H9 (cell line): ENCODE results near the gene LRP5. TPM values are rescaled to one million over a fixed set of nuclear protein-coding genes. Genes with fewer than 3 reads are reported as not detected.
A peak's percentile ranks its signal among the peaks of the same experiment; 100 is the strongest.

ENCODE experiments used
- DNase-seq: peaks from one replicate; pipeline ENCODE4 v3.0.0-alpha.2; 2017
- H2AFZ ChIP-seq: one replicate; pipeline ENCODE4 v1.6.1; 2013; ENCODE audit warnings: mild to moderate bottlenecking, low read length, control low read depth, moderate library complexity
- H2AK5ac ChIP-seq: 2 replicates; pipeline ENCODE4 v1.6.1; 2013; ENCODE audit warnings: low read length, control low read depth, mixed read lengths; ENCODE audit not compliant: insufficient read length
- H2BK120ac ChIP-seq: one replicate; pipeline ENCODE4 v1.6.1; 2013; ENCODE audit warnings: low read depth, mild to moderate bottlenecking, low read length, control low read depth, inconsistent platforms; ENCODE audit not compliant: poor library complexity, severe bottlenecking
- H2BK12ac ChIP-seq: 2 replicates; pipeline ENCODE4 v1.6.1; 2013; ENCODE audit warnings: low read length, control low read depth, mixed read lengths, low read depth; ENCODE audit not compliant: insufficient read length
- H2BK15ac ChIP-seq: 2 replicates; pipeline ENCODE4 v1.6.1; 2013; ENCODE audit warnings: low read depth, low read length, control low read depth
- H2BK20ac ChIP-seq: one replicate; pipeline ENCODE4 v1.6.1; 2013; ENCODE audit warnings: low read depth, mild to moderate bottlenecking, low read length, control low read depth, inconsistent platforms; ENCODE audit not compliant: poor library complexity, severe bottlenecking
- H2BK5ac ChIP-seq: 2 replicates; pipeline ENCODE4 v1.6.1; 2013; ENCODE audit warnings: low read length, control low read depth, mixed read lengths; ENCODE audit not compliant: insufficient read length
- H3K14ac ChIP-seq: 2 replicates; pipeline ENCODE4 v1.6.1; 2013; ENCODE audit warnings: low read length, control low read depth; ENCODE audit not compliant: insufficient read depth
- H3K18ac ChIP-seq: 2 replicates; pipeline ENCODE4 v1.6.1; 2013; ENCODE audit warnings: low read depth, mild to moderate bottlenecking, mixed read lengths, low read length, control low read depth; ENCODE audit not compliant: insufficient read length
- H3K23ac ChIP-seq: 2 replicates; pipeline ENCODE4 v1.6.1; 2013; ENCODE audit warnings: low read length, control low read depth, mixed read lengths, low read depth; ENCODE audit not compliant: insufficient read length
- H3K23me2 ChIP-seq: 2 replicates; pipeline ENCODE4 v1.6.1; 2013; ENCODE audit warnings: low read depth, mild to moderate bottlenecking, mixed read lengths, low read length, control low read depth; ENCODE audit not compliant: insufficient read length, poor library complexity, severe bottlenecking
- H3K27ac ChIP-seq: 2 replicates; pipeline ENCODE4 v1.5.1; 2013; ENCODE audit warnings: low read length, control low read depth, mixed read lengths, low read depth; ENCODE audit not compliant: insufficient read length
- H3K27me3 ChIP-seq: 2 replicates; pipeline ENCODE4 v1.6.1; 2013; ENCODE audit warnings: low read length, control low read depth, inconsistent platforms; ENCODE audit not compliant: insufficient read depth
- H3K4ac ChIP-seq: 2 replicates; pipeline ENCODE4 v1.6.1; 2013; ENCODE audit warnings: low read depth, mild to moderate bottlenecking, control low read depth, inconsistent platforms, low read length, moderate library complexity
- H3K4me1 ChIP-seq: 2 replicates; pipeline ENCODE4 v1.6.1; 2013; ENCODE audit warnings: low read length, control low read depth, inconsistent platforms; ENCODE audit not compliant: insufficient read depth
- H3K4me2 ChIP-seq: 2 replicates; pipeline ENCODE4 v1.6.1; 2013; ENCODE audit warnings: low read length, control low read depth, mixed read lengths; ENCODE audit not compliant: insufficient read length, insufficient read depth
- H3K56ac ChIP-seq: 2 replicates; pipeline ENCODE4 v1.6.1; 2013; ENCODE audit warnings: low read depth, mild to moderate bottlenecking, mixed read lengths, low read length, control low read depth; ENCODE audit not compliant: insufficient read length
- H3K79me1 ChIP-seq: 2 replicates; pipeline ENCODE4 v1.6.1; 2013; ENCODE audit warnings: low read depth, mild to moderate bottlenecking, moderate library complexity, low read length, control low read depth, inconsistent platforms; ENCODE audit not compliant: insufficient read depth, poor library complexity, severe bottlenecking
- H3K79me2 ChIP-seq: 2 replicates; pipeline ENCODE4 v1.6.1; 2013; ENCODE audit warnings: low read length, control low read depth, inconsistent platforms; ENCODE audit not compliant: insufficient read depth
- H3K9ac ChIP-seq: 2 replicates; pipeline ENCODE4 v1.6.1; 2013; ENCODE audit warnings: low read length, control low read depth, mixed read lengths; ENCODE audit not compliant: insufficient read length; ENCODE audit errors: extremely low read depth
- H3K9me3 ChIP-seq: one replicate; pipeline ENCODE4 v1.6.1; 2013; ENCODE audit warnings: low read depth, low read length, inconsistent platforms; ENCODE audit not compliant: control insufficient read depth
- H3T11ph ChIP-seq: one replicate; pipeline ENCODE4 v1.6.1; 2013; ENCODE audit warnings: mild to moderate bottlenecking, low read length, control low read depth, inconsistent platforms
- H4K20me1 ChIP-seq: one replicate; pipeline ENCODE4 v1.6.1; 2013; ENCODE audit not compliant: control insufficient read depth, insufficient read length, insufficient read depth
- H4K5ac ChIP-seq: 2 replicates; pipeline ENCODE4 v1.6.1; 2013; ENCODE audit warnings: low read depth, mild to moderate bottlenecking, mixed read lengths, low read length, control low read depth; ENCODE audit not compliant: insufficient read length
- H4K8ac ChIP-seq: replicated peaks from 2 replicates; pipeline ENCODE4 v1.6.1; 2013; ENCODE audit warnings: low read length, control low read depth, mixed read lengths, low read depth; ENCODE audit not compliant: insufficient read length
- H4K91ac ChIP-seq: 2 replicates; pipeline ENCODE4 v1.6.1; 2013; ENCODE audit warnings: low read depth, mild to moderate bottlenecking, moderate library complexity, mixed read lengths, low read length, control low read depth; ENCODE audit not compliant: insufficient read length
- H3K27ac Mint-ChIP-seq, 3 experiments: 2 replicates in 2 of 3; 3 replicates in 1 of 3; pipeline ENCODE4 v1.8.0; 2020 to 2021; ENCODE audit warnings: mixed read lengths in 3 of 3, mild to moderate bottlenecking in 1 of 3, moderate library complexity in 1 of 3
- H3K27me3 Mint-ChIP-seq: 2 replicates; pipeline ENCODE4 v1.8.0; 2021; ENCODE audit warnings: low read depth, mild to moderate bottlenecking, moderate library complexity, mixed read lengths
- H3K36me3 Mint-ChIP-seq, 3 experiments: 2 replicates in 2 of 3; 3 replicates in 1 of 3; pipeline ENCODE4 v1.8.0; 2020 to 2021; ENCODE audit warnings: low read depth in 3 of 3, mixed read lengths in 3 of 3; ENCODE audit not compliant: insufficient read depth in 1 of 3
- H3K4me1 Mint-ChIP-seq, 2 experiments: 2 replicates each; pipeline ENCODE4 v1.8.0; 2020; ENCODE audit warnings: mixed read lengths in 2 of 2
- H3K4me3 Mint-ChIP-seq, 2 experiments: 2 replicates in 1 of 2; 3 replicates in 1 of 2; pipeline ENCODE4 v1.8.0; 2020 to 2021; ENCODE audit warnings: mild to moderate bottlenecking in 2 of 2, mixed read lengths in 2 of 2, moderate library complexity in 1 of 2
- H3K9me3 Mint-ChIP-seq, 2 experiments: 2 replicates in 1 of 2; 3 replicates in 1 of 2; pipeline ENCODE4 v1.8.0; 2020; ENCODE audit warnings: mild to moderate bottlenecking in 2 of 2, mixed read lengths in 2 of 2, moderate library complexity in 1 of 2
- CTCF ChIP-seq: fragments of 200-600 bp; sonication (generic); conservative IDR thresholded peaks from 3 replicates; pipeline ENCODE4 v1.8.0; 2021; ENCODE audit warnings: antibody characterized with exemption, mild to moderate bottlenecking
- WGBS: extraction: QIAGEN DNeasy Blood & Tissue Kit; methylation state at CpG from one replicate; pipeline ENCODE4 v1.1.7; 2013; ENCODE audit warnings: missing lambda C conversion rate, low lambda C conversion rate, mixed read lengths; ENCODE audit not compliant: insufficient read length; ENCODE audit errors: extremely low coverage; 5-methylcytosine and 5-hydroxymethylcytosine counted together
- total RNA-seq: library from RNA; stranded (reverse); gene quantifications from 2 replicates; pipeline ENCODE4 v1.2.1, GENCODE V29; 2021

Gene LRP5
- total RNA-seq, 1 experiment from 2014 or later: 38.4 TPM

- Mint-ChIP-seq H3K36me3 (peaks cover 23 to 63% (median 55%) of the 10 kb centered on the region in 3 experiments; a peak in 6 of 7 replicates), H3K4me3 (no peak overlapping the region), H3K27ac (peak overlapping the region in 2 of 3 experiments; percentile 40 to 53; a peak in 1 of 7 replicates), H3K27me3 (no peaks in the 10 kb centered on the region), H3K4me1 (no peaks in the 10 kb centered on the region), H3K9me3 (no peaks in the 10 kb centered on the region)
- Histone ChIP-seq H2BK120ac (no peak overlapping the region), H4K91ac (no peak overlapping the region), H3K9ac (no peak overlapping the region), H3K79me2 (no peaks in the 10 kb centered on the region), H3K23ac (no peak overlapping the region), H2BK20ac (no peak overlapping the region), H3K23me2 (no peaks in the 10 kb centered on the region), H2AK5ac (no peak overlapping the region), H4K5ac (no peak overlapping the region), H3K4me1 (no peaks in the 10 kb centered on the region), H3K9me3 (no peaks in the 10 kb centered on the region), H3K27ac (no peak overlapping the region), H3K56ac (no peak overlapping the region), H3K4ac (no peak overlapping the region), H4K20me1 (no peaks in the 10 kb centered on the region), H4K8ac (no peak overlapping the region), H2AFZ (no peak overlapping the region), H3K79me1 (no peaks in the 10 kb centered on the region), H2BK15ac (no peak overlapping the region), H3K4me2 (no peak overlapping the region), H2BK12ac (no peak overlapping the region), H3K18ac (no peak overlapping the region), H2BK5ac (no peak overlapping the region), H3T11ph (no peak overlapping the region), H3K14ac (no peak overlapping the region), H3K27me3 (no peaks in the 10 kb centered on the region)
- no peak for DNase-seq
- no peak for TF ChIP-seq CTCF
- WGBS: no CpG with 5 or more reads among the region's 22 CpGs
These were observed 103.7 kb downstream of the LRP5 start for GRCh38 chr11:68416070-68416578.
